Measurements from ENCODE around the gene PEA15. TPM values are rescaled to one million over a fixed set of nuclear protein-coding genes. Genes with fewer than 3 reads are reported as not detected.

PEA15 gene
- total and polyA plus RNA-seq, 9 of the 15 experiments (the other 6 are each of a cell fraction or from before 2014, with no cell fraction given), result 8.2 to 175 (median 35.4) TPM

DNA sequence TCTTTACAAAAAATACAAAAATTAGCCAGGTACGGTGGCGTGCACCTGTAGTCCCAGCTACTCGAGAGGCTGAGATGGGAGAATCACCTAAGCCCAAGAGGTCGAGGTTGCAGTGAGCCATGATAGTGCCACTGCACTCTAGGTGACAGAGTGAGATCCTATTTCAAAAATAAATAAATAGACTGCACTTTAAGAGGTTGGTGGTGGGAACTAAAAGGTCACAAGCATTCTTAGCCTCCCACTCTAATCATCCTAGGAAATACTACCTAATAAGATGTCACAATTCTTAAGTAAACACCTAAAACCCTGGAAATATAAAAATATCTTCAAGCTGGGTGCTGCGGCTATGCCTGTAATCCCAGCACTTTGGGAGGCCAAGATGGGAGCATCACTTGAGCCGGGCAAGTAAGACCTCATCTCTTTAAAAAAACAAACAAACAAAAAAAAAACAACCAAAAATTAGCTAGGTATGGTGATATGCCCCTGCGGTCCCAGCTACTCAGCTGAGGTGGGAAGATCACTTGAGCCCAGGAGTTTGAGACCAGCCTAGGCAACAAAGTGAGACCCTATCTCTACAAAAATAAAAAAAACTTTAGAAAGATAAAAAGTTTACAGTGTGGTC is 53.1 kb downstream of the PEA15 start:
- POLR2A ChIA-PET, result interaction anchor here (0.6 to 1.0 kb wide), 2 partner anchors 14 to 118 kb away, joined by 3 read pairs; no protein-coding TSS in a partner anchor
- BruUV-seq (replicated peaks), result no TSS peak

More for the DNA sequence above, 53.1 kb downstream of the PEA15 start:
- no peaks in the 10 kb centered on the region for H4K20me1 ChIP-seq (replicated peaks; ENCODE audit: control insufficient read depth, insufficient read depth, low read length)
- no peak overlapping the region for H3K9ac ChIP-seq (ENCODE audit: insufficient read depth in 1 of 2, low read depth in 2 of 2, low read length in 2 of 2)
- FAIRE-seq, result no peak
- in situ Hi-C loops (cut with MboI) (no loop called here), intact Hi-C loops (cut with micrococcal nuclease) (no loop called here)
- ATAC-seq, result no peak
- H3K4me3 ChIP-seq, result no peak overlapping the region
- peaks cover 61% of the 10 kb centered on the region for H3K79me2 ChIP-seq (ENCODE audit: control insufficient read depth, insufficient read depth, low read length)
- H3K4me1 ChIP-seq (replicated peaks in 1 of 2; ENCODE audit: control insufficient read depth in 2 of 2, insufficient read depth in 2 of 2, low read length in 2 of 2), result peaks cover 2 to 12% of the 10 kb centered on the region in 2 experiments; a peak in 3 of 5 replicates
- H3K27me3 ChIP-seq (ENCODE audit: control insufficient read depth in 2 of 2, insufficient read depth in 2 of 2, low read length in 2 of 2), result no peaks in the 10 kb centered on the region
- peaks cover 39% of the 10 kb centered on the region for H3K36me3 ChIP-seq (ENCODE audit: control insufficient read depth, insufficient read depth, low read length)
- no peak overlapping the region for H3K27ac ChIP-seq (ENCODE audit: extremely low read depth, low read depth, low read length)
- no peaks in the 10 kb centered on the region for H3K9me3 ChIP-seq (replicated peaks; ENCODE audit: control insufficient read depth, insufficient read depth, low read depth, low read length)
- DNase-seq (ENCODE audit: extremely low read depth in 1 of 4, low spot score in 3 of 4), result no peak
- 91% methylated on average over 7 of the region's 7 CpGs for WGBS (ENCODE audit: insufficient coverage, low coverage, missing lambda C conversion rate)
- TF ChIP-seq KAT8 (IDR thresholded peaks at IDR 0.05; ENCODE audit: low read depth), result no peak
- no peak for TF ChIP-seq DNMT1 (IDR thresholded peaks at IDR 0.05)
- no peak for TF ChIP-seq RHOXF2B (CRISPR knock-in tag; conservative IDR thresholded peaks at IDR 0.05)
- TF ChIP-seq, protein P1, sequence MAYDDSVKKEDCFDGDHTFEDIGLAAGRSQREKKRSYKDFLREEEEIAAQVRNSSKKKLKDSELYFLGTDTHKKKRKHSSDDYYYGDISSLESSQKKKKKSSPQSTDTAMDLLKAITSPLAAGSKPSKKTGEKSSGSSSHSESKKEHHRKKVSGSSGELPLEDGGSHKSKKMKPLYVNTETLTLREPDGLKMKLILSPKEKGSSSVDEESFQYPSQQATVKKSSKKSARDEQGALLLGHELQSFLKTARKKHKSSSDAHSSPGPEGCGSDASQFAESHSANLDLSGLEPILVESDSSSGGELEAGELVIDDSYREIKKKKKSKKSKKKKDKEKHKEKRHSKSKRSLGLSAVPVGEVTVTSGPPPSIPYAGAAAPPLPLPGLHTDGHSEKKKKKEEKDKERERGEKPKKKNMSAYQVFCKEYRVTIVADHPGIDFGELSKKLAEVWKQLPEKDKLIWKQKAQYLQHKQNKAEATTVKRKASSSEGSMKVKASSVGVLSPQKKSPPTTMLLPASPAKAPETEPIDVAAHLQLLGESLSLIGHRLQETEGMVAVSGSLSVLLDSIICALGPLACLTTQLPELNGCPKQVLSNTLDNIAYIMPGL (CRISPR knock-in tag; IDR thresholded peaks at IDR 0.05), result no peak
- TF ChIP-seq DPF2 (IDR thresholded peaks at IDR 0.05), result no peak
- TF ChIP-seq ETV1 (tag; conservative IDR thresholded peaks at IDR 0.05; ENCODE audit: low read depth), result no peak
- TF ChIP-seq HNRNPK (IDR thresholded peaks at IDR 0.05; ENCODE audit: low read depth, low read length, poor library complexity, severe bottlenecking), result no peak
- no peak for TF ChIP-seq RB1 (IDR thresholded peaks at IDR 0.05; ENCODE audit: low read depth)
- H3K9me1 ChIP-seq (ENCODE audit: control insufficient read depth, insufficient read depth, low read length), result no peaks in the 10 kb centered on the region
- CTCF ChIA-PET (ENCODE audit: low intra/inter-chr PET ratio), result no interaction called here
- no peak overlapping the region for H2AFZ ChIP-seq (ENCODE audit: low read depth, low read length)
- no peak overlapping the region for H3K4me2 ChIP-seq (ENCODE audit: insufficient read depth, low read length)
